ENCODE results near the gene EEF1G. TPM values are rescaled to one million over a fixed set of nuclear protein-coding genes. Genes with fewer than 3 reads are reported as not detected.
A peak's percentile ranks its signal among the peaks of the same experiment; 100 is the strongest.

EEF1G gene
- total and polyA plus RNA-seq, 4 donors, result 941 to 1,160 (median 1,086) TPM

DNA sequence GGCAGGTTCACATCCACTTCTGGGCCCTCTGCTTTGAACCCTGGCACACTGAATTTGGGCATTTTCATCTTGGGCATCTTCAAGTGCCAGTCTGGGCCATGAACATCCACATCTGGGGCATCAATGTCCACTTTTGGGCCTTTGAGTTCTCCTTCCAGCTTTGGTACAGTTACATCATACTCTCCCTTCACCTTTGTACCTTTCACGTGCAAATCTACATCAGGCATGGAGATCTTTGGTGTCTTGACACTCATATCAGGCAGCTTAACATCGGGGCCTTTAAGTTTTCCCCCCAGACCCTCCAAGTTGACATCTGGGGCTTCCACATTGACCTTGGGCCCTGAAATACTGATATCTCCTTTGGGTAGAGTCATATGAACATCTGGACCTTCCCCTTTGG lies 41.6 kb downstream of the EEF1G start:
- WGBS, 2 donors, result 96 to 98% methylated on average over 2 of the region's 2 CpGs
- Histone ChIP-seq H3K36me3 (ENCODE audit: control insufficient read depth in 4 of 4, insufficient read depth in 4 of 4, low read length in 4 of 4) (peaks cover 54 to 75% (median 64%) of the 10 kb centered on the region in 4 donors), H3K9me3 (ENCODE audit: control insufficient read depth in 4 of 4, insufficient read depth in 3 of 4, low read length in 3 of 4) (no peaks in the 10 kb centered on the region), H3K4me1 (ENCODE audit: control insufficient read depth in 5 of 5, insufficient read depth in 5 of 5, low read length in 5 of 5) (peaks cover 0 to 5% (median 0%) of the 10 kb centered on the region in 5 donors), H3K9ac (ENCODE audit: insufficient read depth in 1 of 2, low read length in 2 of 2) (no peak overlapping the region), H3K27ac (ENCODE audit: low read depth in 1 of 2, low read length in 1 of 2) (no peak overlapping the region), H3K4me3 (no peak overlapping the region), H3K27me3 (ENCODE audit: control insufficient read depth in 3 of 3, insufficient read depth in 3 of 3, low read length in 2 of 3) (no peaks in the 10 kb centered on the region)
- ATAC-seq (ENCODE audit: insufficient read depth, low FRiP score) (no peak), DNase-seq (no peak)
- TF ChIP-seq CTCF (IDR thresholded peaks at IDR 0.05; ENCODE audit: control extremely low read depth, extremely low read depth), result no peak

DNA sequence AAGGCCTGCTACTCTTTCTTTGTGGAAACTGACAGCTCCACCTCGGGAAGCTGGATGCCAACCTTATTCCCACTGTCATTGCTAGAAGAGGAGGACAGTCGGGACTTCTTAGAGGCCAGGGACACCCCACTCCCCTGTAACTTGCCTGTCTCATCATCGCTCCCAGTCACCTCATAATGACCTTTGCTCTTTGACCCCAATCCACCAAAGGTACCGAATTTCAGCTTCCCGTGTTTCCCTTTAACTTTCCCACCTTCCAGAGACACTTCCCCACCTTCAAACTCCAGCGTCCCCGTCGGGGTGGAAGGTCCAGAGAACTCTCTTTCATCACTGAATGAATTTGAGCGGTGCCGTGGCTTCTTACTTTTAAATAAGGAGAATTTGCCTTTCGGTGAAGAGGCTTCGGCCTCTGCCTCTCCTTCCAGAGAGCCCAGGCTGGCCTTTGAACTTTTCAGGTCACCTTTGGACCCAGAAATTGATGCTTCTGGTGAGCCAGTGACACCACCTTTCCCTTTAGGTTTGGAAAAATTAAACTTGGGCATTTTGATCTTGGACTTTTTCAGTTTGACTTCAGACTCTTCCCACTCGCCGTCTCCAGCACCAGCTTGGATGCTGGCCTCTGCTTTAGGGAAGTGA lies 56.8 kb downstream of the EEF1G start:
- H3K27ac ChIP-seq (ENCODE audit: low read depth in 1 of 2, low read length in 1 of 2), result no peak overlapping the region
- H3K9me3 ChIP-seq (ENCODE audit: control insufficient read depth in 4 of 4, insufficient read depth in 3 of 4, low read length in 3 of 4), result no peaks in the 10 kb centered on the region
- H3K4me3 ChIP-seq, result no peak overlapping the region
- ATAC-seq (ENCODE audit: insufficient read depth, low FRiP score), result no peak
- no peaks in the 10 kb centered on the region for H3K27me3 ChIP-seq (ENCODE audit: control insufficient read depth in 3 of 3, insufficient read depth in 3 of 3, low read length in 2 of 3)
- peaks cover 18 to 59% (median 38%) of the 10 kb centered on the region in 4 donors for H3K36me3 ChIP-seq (ENCODE audit: control insufficient read depth in 4 of 4, insufficient read depth in 4 of 4, low read length in 4 of 4)
- H3K4me1 ChIP-seq (ENCODE audit: control insufficient read depth in 5 of 5, insufficient read depth in 5 of 5, low read length in 5 of 5), result peaks cover 0 to 7% (median 0%) of the 10 kb centered on the region in 5 donors
- DNase-seq, result no peak
- WGBS, 2 donors, result 87 to 90% methylated on average over 14 of the region's 14 CpGs
- no peak overlapping the region for H3K9ac ChIP-seq (ENCODE audit: insufficient read depth in 1 of 2, low read length in 2 of 2)
- no peak for TF ChIP-seq CTCF (IDR thresholded peaks at IDR 0.05; ENCODE audit: control extremely low read depth, extremely low read depth)

- H3K27ac ChIP-seq (ENCODE audit: low read depth in 1 of 2, low read length in 1 of 2), result no peak overlapping the region
- DNase-seq, result no peak
- no peak overlapping the region for H3K9ac ChIP-seq (ENCODE audit: insufficient read depth in 1 of 2, low read length in 2 of 2)
- H3K9me3 ChIP-seq (ENCODE audit: control insufficient read depth in 4 of 4, insufficient read depth in 3 of 4, low read length in 3 of 4), result no peaks in the 10 kb centered on the region
- H3K36me3 ChIP-seq (ENCODE audit: control insufficient read depth in 4 of 4, insufficient read depth in 4 of 4, low read length in 4 of 4), result peaks cover 14 to 39% (median 27%) of the 10 kb centered on the region in 4 donors
- TF ChIP-seq CTCF (IDR thresholded peaks at IDR 0.05; ENCODE audit: control extremely low read depth, extremely low read depth), result no peak
- ATAC-seq (ENCODE audit: insufficient read depth, low FRiP score), result peak; percentile 8
- 88 to 93% methylated on average over 7 of the region's 7 CpGs for WGBS, 2 donors
- H3K27me3 ChIP-seq (ENCODE audit: control insufficient read depth in 3 of 3, insufficient read depth in 3 of 3, low read length in 2 of 3), result no peaks in the 10 kb centered on the region
- H3K4me3 ChIP-seq, result no peak overlapping the region
- peaks cover 0 to 7% (median 0%) of the 10 kb centered on the region in 5 donors for H3K4me1 ChIP-seq (ENCODE audit: control insufficient read depth in 5 of 5, insufficient read depth in 5 of 5, low read length in 5 of 5)
Observed at GRCh38 chr11:62514151-62514550, 59.5 kb downstream of the EEF1G start.

DNA sequence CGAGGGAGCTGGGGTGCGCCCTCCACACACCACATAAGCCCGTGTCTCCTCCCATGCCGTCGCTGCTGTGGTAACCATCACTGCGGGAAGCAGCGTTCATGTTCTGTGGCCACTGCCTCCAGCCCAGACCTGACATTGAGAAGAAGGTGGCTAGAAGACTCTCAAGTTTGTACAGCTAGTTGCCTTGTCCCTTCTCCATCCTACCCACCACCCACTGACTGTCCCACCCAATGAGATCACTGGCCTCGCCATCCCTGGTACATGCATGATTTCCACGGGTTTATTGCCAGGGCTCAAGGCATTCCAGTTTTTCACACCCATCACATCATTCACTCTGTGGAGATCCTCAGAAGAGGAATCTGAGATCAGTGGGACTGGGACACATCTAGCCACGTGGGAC lies 60.1 kb downstream of the EEF1G start:
- DNase-seq (no peak), ATAC-seq (ENCODE audit: insufficient read depth, low FRiP score) (no peak)
- Histone ChIP-seq H3K9ac (ENCODE audit: insufficient read depth in 1 of 2, low read length in 2 of 2) (no peak overlapping the region), H3K4me1 (ENCODE audit: control insufficient read depth in 5 of 5, insufficient read depth in 5 of 5, low read length in 5 of 5) (peaks cover 0 to 8% (median 3%) of the 10 kb centered on the region in 5 donors), H3K27me3 (ENCODE audit: control insufficient read depth in 3 of 3, insufficient read depth in 3 of 3, low read length in 2 of 3) (no peaks in the 10 kb centered on the region), H3K36me3 (ENCODE audit: control insufficient read depth in 4 of 4, insufficient read depth in 4 of 4, low read length in 4 of 4) (peaks cover 14 to 35% (median 24%) of the 10 kb centered on the region in 4 donors), H3K4me3 (no peak overlapping the region), H3K27ac (ENCODE audit: low read depth in 1 of 2, low read length in 1 of 2) (no peak overlapping the region), H3K9me3 (ENCODE audit: control insufficient read depth in 4 of 4, insufficient read depth in 3 of 4, low read length in 3 of 4) (no peaks in the 10 kb centered on the region)
- WGBS, 2 donors, result 92 to 98% methylated on average over 10 of the region's 10 CpGs
- no peak for TF ChIP-seq CTCF (IDR thresholded peaks at IDR 0.05; ENCODE audit: control extremely low read depth, extremely low read depth)
